Skeletal muscle satellite cell (primary cell): ENCODE data around the gene HSPBAP1.
A peak's percentile ranks its signal among the peaks of the same experiment; 100 is the strongest.
"Not testable (repeated sequence)": the region's sequence is repeated elsewhere in the genome, so short reads cannot be mapped to it uniquely, and the experiment has no call there.

Experiments used
- H3K27me3 ChIP-seq: 2 replicates; pipeline ENCODE4 v1.7.0; 2013; ENCODE audit warnings: low read length; ENCODE audit not compliant: control insufficient read depth, insufficient read depth
- H3K36me3 ChIP-seq: 2 replicates; pipeline ENCODE4 v1.7.0; 2013; ENCODE audit warnings: mild to moderate bottlenecking, control low read depth, low read length; ENCODE audit not compliant: insufficient read depth
- H3K4me1 ChIP-seq: 2 replicates; pipeline ENCODE4 v1.7.0; 2013; ENCODE audit warnings: low read length; ENCODE audit not compliant: control insufficient read depth, insufficient read depth
- H3K4me2 ChIP-seq: 2 replicates; pipeline ENCODE4 v1.7.0; 2013; ENCODE audit warnings: mild to moderate bottlenecking, low read length
- H3K4me3 ChIP-seq: 2 replicates; pipeline ENCODE4 v1.7.0; 2013; ENCODE audit warnings: low read length
- H3K9ac ChIP-seq: 2 replicates; pipeline ENCODE4 v1.7.0; 2013; ENCODE audit warnings: mild to moderate bottlenecking, low read depth, low read length, moderate library complexity
- H3K9me3 ChIP-seq: replicated peaks from 2 replicates; pipeline ENCODE4 v1.7.0; 2013; ENCODE audit warnings: mild to moderate bottlenecking, control low read depth, low read length

The HSPBAP1 gene

DNA sequence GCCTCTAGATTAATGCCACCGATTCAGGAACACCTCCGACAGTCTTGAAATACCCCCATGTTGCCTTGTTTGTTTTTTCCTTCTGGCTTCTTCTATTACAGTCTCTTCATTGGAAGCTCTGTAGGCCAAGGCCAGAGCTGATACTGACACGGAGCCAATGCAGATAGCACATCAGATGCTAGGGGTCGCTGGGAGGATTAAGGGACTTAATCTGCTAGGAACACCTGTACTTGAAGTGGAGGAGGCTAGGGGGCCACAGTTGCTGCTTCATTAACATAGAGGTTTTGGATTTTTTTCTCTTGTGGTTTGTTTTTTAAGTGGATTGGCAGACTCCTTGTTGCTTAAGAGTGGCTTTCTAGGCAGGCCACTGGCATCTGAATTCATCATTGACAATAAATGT is 63.4 kb downstream of the HSPBAP1 start:
- Histone ChIP-seq H3K9me3 (no peaks in the 10 kb centered on the region), H3K4me3 (no peak overlapping the region), H3K9ac (no peak overlapping the region)

DNA sequence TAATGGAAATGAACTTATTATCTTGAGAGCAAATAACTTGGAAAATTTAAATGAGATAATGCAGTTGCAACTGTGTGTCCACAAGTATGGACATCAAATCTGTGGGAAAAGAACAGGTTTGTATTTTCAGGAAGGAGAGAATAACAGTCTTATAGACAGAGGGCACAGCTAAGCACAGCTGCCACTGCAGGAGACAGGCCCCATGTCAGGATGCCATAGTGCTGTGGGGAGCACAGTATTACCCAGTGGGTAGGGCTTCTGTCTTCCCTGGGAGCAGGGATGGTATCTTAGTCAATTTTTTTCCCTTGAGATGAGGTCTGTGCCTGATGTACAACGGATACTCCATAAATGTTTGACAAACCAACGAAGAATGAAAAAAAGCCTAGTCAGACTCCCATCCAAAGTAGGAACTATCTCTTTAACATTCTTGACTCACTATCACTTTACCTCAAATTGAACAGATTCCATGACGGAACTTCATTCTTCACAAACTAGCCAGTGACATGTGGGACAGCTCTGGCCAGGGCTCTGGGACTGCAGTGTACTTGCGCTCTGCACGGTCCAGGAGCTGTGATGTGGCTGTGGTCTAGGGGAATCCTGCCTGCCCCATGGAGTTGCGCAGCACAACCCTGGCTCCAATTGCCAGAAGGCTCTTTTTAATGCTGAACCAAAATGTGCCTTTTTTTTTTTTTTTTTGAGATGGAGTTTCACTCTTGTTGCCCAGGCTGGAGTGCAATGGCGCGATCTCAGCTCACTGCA is 64.7 kb downstream of the HSPBAP1 start:
- Histone ChIP-seq H3K4me3 (no peak overlapping the region), H3K9ac (no peak overlapping the region), H3K9me3 (no peaks in the 10 kb centered on the region), H3K36me3 (no peaks in the 10 kb centered on the region), H3K4me2 (no peak overlapping the region), H3K4me1 (peaks cover 5% of the 10 kb centered on the region), H3K27me3 (no peaks in the 10 kb centered on the region)

More for the DNA sequence above, 63.4 kb downstream of the HSPBAP1 start:
- H3K36me3 ChIP-seq = no peaks in the 10 kb centered on the region
- no peaks in the 10 kb centered on the region for H3K27me3 ChIP-seq
- peaks cover 5% of the 10 kb centered on the region for H3K4me1 ChIP-seq
- H3K4me2 ChIP-seq = no peak overlapping the region

DNA sequence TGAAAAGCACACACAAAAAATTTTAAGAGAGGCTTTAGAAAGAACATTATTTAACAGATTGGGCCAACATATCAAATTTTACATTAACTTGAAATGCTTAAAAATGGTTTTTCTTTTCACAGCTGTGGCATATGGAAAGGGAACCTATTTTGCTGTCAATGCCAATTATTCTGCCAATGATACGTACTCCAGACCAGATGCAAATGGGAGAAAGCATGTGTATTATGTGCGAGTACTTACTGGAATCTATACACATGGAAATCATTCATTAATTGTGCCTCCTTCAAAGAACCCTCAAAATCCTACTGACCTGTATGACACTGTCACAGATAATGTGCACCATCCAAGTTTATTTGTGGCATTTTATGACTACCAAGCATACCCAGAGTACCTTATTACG is 65.4 kb downstream of the HSPBAP1 start:
- Histone ChIP-seq H3K4me1 (peaks cover 5% of the 10 kb centered on the region), H3K27me3 (no peaks in the 10 kb centered on the region), H3K4me3 (no peak overlapping the region), H3K9ac (no peak overlapping the region), H3K9me3 (no peaks in the 10 kb centered on the region), H3K36me3 (no peaks in the 10 kb centered on the region), H3K4me2 (no peak overlapping the region)

DNA sequence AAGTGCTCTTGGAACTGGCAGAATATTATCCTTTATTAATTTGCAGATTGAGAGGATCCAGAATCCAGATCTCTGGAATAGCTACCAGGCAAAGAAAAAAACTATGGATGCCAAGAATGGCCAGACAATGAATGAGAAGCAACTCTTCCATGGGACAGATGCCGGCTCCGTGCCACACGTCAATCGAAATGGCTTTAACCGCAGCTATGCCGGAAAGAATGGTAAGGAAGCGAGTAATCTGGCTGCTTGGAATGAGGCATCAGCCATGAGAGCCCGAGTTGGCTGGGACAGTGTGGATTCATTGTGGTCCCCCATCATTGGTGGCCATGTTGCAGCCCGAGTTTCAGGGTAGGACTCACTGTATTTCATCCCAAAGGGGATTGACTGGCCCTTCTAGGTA is 65.9 kb downstream of the HSPBAP1 start:
- Histone ChIP-seq H3K36me3 (no peaks in the 10 kb centered on the region), H3K4me3 (no peak overlapping the region), H3K27me3 (no peaks in the 10 kb centered on the region)

DNA sequence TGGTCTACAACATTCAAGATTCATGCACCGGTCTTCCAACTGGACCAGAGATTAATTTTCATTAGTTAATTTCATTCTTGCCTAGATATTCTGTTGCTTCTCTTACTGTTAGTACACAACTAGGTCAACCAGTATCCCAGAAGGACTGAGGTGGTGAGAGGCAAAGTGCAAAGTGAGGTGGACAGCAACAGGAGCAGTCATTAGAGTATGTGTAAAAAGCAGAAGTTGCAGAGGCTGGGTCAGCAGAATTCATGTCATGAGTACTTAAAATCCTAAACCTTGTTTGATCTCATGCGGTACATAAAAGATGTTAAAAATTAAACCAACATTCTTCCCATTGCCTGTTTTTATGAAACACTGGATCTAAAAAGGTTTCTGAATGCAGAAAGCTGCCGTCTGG is 66.3 kb downstream of the HSPBAP1 start:
- H3K9ac ChIP-seq = no peak overlapping the region
- H3K9me3 ChIP-seq = no peaks in the 10 kb centered on the region
- H3K4me1 ChIP-seq = peaks cover 5% of the 10 kb centered on the region
- H3K27me3 ChIP-seq = no peaks in the 10 kb centered on the region
- no peaks in the 10 kb centered on the region for H3K36me3 ChIP-seq
- no peak overlapping the region for H3K4me3 ChIP-seq
- peak overlapping the region; percentile 22 for H3K4me2 ChIP-seq

More for the DNA sequence above, 65.9 kb downstream of the HSPBAP1 start:
- Histone ChIP-seq H3K9me3 (no peaks in the 10 kb centered on the region), H3K9ac (no peak overlapping the region), H3K4me2 (peak overlapping the region; percentile 22), H3K4me1 (peaks cover 5% of the 10 kb centered on the region)

DNA sequence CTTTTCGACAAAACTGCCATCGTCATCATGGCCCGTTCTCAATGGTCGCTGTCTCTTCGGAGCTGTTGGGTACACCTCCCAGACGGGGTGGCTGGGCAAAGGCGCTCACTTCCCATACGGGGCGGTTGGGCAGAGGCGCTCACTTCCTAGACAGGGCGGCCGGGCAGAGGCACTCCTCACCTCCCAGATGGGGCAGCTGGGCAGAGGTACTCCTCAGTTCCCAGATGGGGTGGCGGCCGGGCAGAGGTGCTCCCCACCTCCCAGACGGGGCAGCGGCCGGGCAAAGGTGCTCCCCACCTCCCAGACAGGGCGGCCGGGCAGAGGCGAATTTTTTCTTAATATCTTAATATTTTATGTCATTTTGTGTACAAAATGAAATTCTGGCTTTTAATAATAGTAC is 68.5 kb downstream of the HSPBAP1 start:
- Histone ChIP-seq H3K27me3 (no peaks in the 10 kb centered on the region), H3K4me3 (no peak overlapping the region), H3K9ac (no peak overlapping the region), H3K9me3 (no peaks in the 10 kb centered on the region), H3K4me2 (no peak overlapping the region), H3K36me3 (no peaks in the 10 kb centered on the region), H3K4me1 (peaks cover 5% of the 10 kb centered on the region)

DNA sequence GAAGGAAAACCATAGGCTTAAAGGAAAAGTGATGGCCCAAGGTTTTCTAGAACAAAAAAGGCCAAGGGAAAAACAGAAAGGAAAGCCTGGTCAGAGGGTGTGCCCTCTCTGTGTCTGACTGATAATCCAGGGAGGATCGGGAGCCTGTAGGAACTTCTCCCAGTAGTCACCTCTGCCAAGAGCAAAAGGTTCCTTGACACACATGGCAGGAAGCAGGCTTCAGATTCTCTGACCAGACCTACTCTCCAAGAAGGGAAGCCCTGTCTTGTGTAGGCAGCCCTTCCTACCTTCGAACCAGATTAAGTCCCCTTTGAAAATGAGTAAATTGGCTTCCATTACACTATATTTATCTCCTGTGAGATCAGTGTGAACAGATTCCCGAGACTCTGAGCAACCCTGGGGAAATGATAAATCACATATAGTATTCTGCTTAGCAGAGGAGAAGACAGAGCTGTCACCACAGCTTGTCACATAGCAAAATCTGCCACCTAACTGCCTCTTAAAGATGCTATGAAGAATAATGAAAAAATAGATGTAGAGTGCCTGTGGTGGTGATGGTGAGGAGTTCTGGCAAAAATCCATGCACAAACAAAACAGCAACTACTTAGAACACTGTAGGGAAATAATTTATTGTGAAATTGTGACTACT is 74.2 kb downstream of the HSPBAP1 start:
- Histone ChIP-seq H3K4me3 (no peak overlapping the region), H3K27me3 (no peaks in the 10 kb centered on the region), H3K4me2 (no peak overlapping the region), H3K36me3 (no peaks in the 10 kb centered on the region), H3K4me1 (no peaks in the 10 kb centered on the region), H3K9me3 (no peaks in the 10 kb centered on the region), H3K9ac (no peak overlapping the region)

DNA sequence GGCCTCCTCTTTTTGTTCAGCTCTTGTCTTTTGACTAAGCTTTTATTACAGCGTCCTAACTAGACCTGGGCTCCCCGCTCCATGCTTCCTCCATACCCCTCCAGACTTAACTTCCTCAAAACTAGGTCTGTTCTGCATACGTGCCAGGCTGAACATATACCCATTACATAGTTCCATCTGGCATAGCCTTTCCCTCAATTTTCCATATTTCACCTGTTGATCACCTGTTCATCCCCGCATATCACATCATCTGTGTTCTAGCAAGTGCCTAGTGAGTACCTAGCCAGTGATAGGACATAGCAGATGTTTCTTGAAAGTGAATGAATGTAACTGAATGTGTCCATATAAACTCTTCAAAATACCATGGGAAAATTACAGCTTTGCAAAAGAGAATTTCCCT is 77.0 kb downstream of the HSPBAP1 start:
- H3K36me3 ChIP-seq = peaks cover 4% of the 10 kb centered on the region
- H3K9me3 ChIP-seq = no peaks in the 10 kb centered on the region
- H3K4me1 ChIP-seq = no peaks in the 10 kb centered on the region
- no peak overlapping the region for H3K4me3 ChIP-seq
- H3K4me2 ChIP-seq = no peak overlapping the region
- no peaks in the 10 kb centered on the region for H3K27me3 ChIP-seq
- no peak overlapping the region for H3K9ac ChIP-seq

DNA sequence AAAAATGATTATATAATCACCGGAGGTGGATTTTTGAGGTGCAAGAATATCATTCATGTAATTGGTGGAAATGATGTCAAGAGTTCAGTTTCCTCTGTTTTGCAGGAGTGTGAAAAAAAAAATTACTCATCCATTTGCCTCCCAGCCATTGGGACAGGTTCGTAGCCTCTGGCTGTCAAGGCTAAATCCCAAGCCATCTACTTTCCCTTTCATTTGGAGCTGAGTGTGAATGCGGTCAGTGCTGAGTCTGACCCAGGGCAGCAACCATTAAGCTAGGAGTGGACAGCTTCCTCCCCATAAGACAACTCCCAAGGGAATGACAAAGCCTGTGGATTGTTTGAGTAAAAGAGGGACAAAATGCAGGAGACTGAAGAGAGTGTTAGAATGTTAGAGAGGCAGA is 79.4 kb downstream of the HSPBAP1 start:
- H3K4me1 ChIP-seq = no peaks in the 10 kb centered on the region
- H3K4me3 ChIP-seq = no peak overlapping the region
- H3K4me2 ChIP-seq = no peak overlapping the region
- H3K27me3 ChIP-seq = no peaks in the 10 kb centered on the region
- H3K36me3 ChIP-seq = peaks cover 4% of the 10 kb centered on the region
- H3K9me3 ChIP-seq = no peaks in the 10 kb centered on the region
- no peak overlapping the region for H3K9ac ChIP-seq

DNA sequence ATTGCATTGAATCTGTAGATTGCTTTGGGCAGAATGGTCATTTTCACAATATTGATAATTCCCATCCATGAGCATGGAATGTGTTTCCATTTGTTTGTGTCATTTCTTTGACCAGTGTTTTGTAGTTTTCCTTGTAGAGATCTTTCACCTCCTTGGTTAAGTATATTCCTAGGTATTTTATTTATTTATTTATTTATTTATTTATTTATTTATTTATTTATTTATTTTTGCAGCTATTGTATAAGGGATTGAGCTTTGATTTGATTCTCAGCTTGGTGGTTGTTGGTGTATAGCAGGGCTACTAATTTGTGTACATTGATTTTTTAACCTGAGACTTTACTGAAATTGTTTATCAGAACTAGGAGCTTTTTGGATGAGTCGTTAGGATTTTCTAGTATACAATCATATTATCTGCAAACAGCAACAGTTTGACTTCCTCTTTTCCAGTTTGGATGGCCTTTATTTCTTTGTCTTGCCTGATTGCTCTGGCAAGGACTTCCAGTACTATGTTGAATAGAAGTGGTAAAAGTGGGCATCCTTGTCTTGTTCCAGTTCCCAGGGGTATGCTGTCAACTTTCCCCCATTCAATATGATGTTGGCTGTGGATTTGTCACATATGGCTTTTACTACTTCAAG is 82.9 kb downstream of the HSPBAP1 start:
- not testable (repeated sequence) for H3K9ac ChIP-seq, H3K4me1 ChIP-seq, H3K4me3 ChIP-seq, H3K4me2 ChIP-seq, H3K9me3 ChIP-seq, H3K36me3 ChIP-seq, H3K27me3 ChIP-seq

DNA sequence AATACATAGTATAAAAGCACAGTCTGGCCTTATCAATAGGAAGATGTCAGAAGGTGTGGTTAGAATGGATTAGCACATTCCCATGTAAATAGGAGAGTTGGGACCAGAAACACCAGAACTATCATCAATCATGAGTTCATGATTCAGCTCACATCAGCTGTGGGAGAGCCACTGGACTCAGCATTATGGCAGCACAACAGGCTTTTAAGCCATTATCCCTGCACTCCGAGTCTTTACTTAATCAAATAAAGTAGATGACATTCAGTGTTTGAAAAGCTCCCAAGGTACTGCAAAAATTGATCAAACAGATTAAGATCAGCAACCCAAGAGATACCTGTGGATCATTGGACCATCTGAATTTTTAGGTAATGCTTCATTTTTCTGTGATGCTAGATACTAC is 88.3 kb downstream of the HSPBAP1 start:
- Histone ChIP-seq H3K4me1 (no peaks in the 10 kb centered on the region), H3K4me2 (no peak overlapping the region), H3K27me3 (no peaks in the 10 kb centered on the region), H3K9ac (no peak overlapping the region), H3K36me3 (no peaks in the 10 kb centered on the region), H3K4me3 (no peak overlapping the region), H3K9me3 (no peaks in the 10 kb centered on the region)
